ENCODE measurements around the gene HS3ST6. TPM values are rescaled to one million over a fixed set of nuclear protein-coding genes. Genes with fewer than 3 reads are reported as not detected.

The HS3ST6 gene
- total and polyA plus RNA-seq, 2 of the 13 experiments (the other 11 are each of a cell fraction or from before 2014, with no cell fraction given) = not detected

GRCh38 chr16:1959269-1960039, 41.2 kb upstream of the HS3ST6 start, which contains the start of gene NDUFB10 (continued):
- TF ChIP-seq NONO (IDR thresholded peaks at IDR 0.05) = no peak
- peak; percentile 87 for TF ChIP-seq NONO (CRISPR knock-in tag; conservative IDR thresholded peaks at IDR 0.05)
- peak; percentile 62; the same call in 1 of the 2 replicates for TF ChIP-seq SAFB2 (CRISPR knock-in tag; IDR thresholded peaks at IDR 0.05; ENCODE audit: borderline replicate concordance, low read depth)
- peak; percentile 81; the same call in 1 of the 2 replicates for TF ChIP-seq FOXK1 (CRISPR knock-in tag; IDR thresholded peaks at IDR 0.05; ENCODE audit: borderline replicate concordance, low read depth)
- TF ChIP-seq CEBPB (IDR thresholded peaks at IDR 0.05; ENCODE audit: borderline replicate concordance, low read depth, low read length) = no peak
- TF ChIP-seq CREB1 (IDR thresholded peaks at IDR 0.05) = 0 out of 2 replicates have a peak, but pooled peaks have one; percentile 1
- no peak for TF ChIP-seq CREB1 (CRISPR knock-in tag; IDR thresholded peaks at IDR 0.05)
- peak; percentile 74; the same call in 1 of the 2 replicates for TF ChIP-seq ATF2 (CRISPR knock-in tag; IDR thresholded peaks at IDR 0.05)
- 0 out of 2 replicates have a peak, but pooled peaks have one; percentile 52 for TF ChIP-seq NKX3-1 (CRISPR knock-in tag; IDR thresholded peaks at IDR 0.05)
- peak; percentile 75; the same call in 1 of the 2 replicates for TF ChIP-seq ZNF329 (CRISPR knock-in tag; IDR thresholded peaks at IDR 0.05; ENCODE audit: low read depth)
- peak; percentile 88; the same call in 1 of the 2 replicates for TF ChIP-seq TBP (CRISPR knock-in tag; IDR thresholded peaks at IDR 0.05)
- peak; percentile 85; the same call in 1 of the 2 replicates for TF ChIP-seq ZNF232 (CRISPR knock-in tag; IDR thresholded peaks at IDR 0.05; ENCODE audit: borderline replicate concordance)
- TF ChIP-seq ZNF792 (CRISPR knock-in tag; IDR thresholded peaks at IDR 0.05) = peak; percentile 28; the same call in 1 of the 2 replicates
- TF ChIP-seq NFYB (CRISPR knock-in tag; IDR thresholded peaks at IDR 0.05) = no peak
- TF ChIP-seq ZNF280D (CRISPR knock-in tag; IDR thresholded peaks at IDR 0.05) = peak; percentile 17; the same call in 1 of the 2 replicates
- TF ChIP-seq CBFB (CRISPR knock-in tag; IDR thresholded peaks at IDR 0.05) = peak; percentile 81; the same call in 1 of the 2 replicates
- TF ChIP-seq ZNF547 (CRISPR knock-in tag; IDR thresholded peaks at IDR 0.05) = peak; percentile 64; the same call in 1 of the 2 replicates
- peak; percentile 39; the same call in 1 of the 2 replicates for TF ChIP-seq RXRB (CRISPR knock-in tag; IDR thresholded peaks at IDR 0.05; ENCODE audit: borderline replicate concordance)
- no peak for TF ChIP-seq PLRG1 (conservative IDR thresholded peaks at IDR 0.05)
- peak; percentile 92; the same call in 1 of the 2 replicates for TF ChIP-seq ZNF138 (CRISPR knock-in tag; IDR thresholded peaks at IDR 0.05; ENCODE audit: low read depth)
- TF ChIP-seq SKI (IDR thresholded peaks at IDR 0.05; ENCODE audit: partially characterized antibody) = peak; percentile 48
- TF ChIP-seq ZNF580 (CRISPR knock-in tag; IDR thresholded peaks at IDR 0.05; ENCODE audit: borderline replicate concordance, low read depth) = peak; percentile 49; the same call in 1 of the 2 replicates
- 0 out of 2 replicates have a peak, but pooled peaks have one; percentile 29 for TF ChIP-seq ZHX1 (CRISPR knock-in tag; IDR thresholded peaks at IDR 0.05; ENCODE audit: low read depth)
